H1 (cell line): ENCODE results near the gene SMTN. TPM values are rescaled to one million over a fixed set of nuclear protein-coding genes. Genes with fewer than 3 reads are reported as not detected.
A peak's percentile ranks its signal among the peaks of the same experiment; 100 is the strongest.

Experiments
- CTCF ChIA-PET: fragments of 300-600 bp; sonication (Branson Sonifier 250); formaldehyde crosslinking; loops from one replicate; lab custom pipeline; 2021; ENCODE audit not compliant: partially characterized antibody; lab: Charles Lee
- POLR2A ChIA-PET: fragments of 300-600 bp; sonication (Branson Sonifier 250); formaldehyde crosslinking; loops from one replicate; lab custom pipeline; 2021; ENCODE audit warnings: inconsistent platforms; ENCODE audit not compliant: partially characterized antibody; lab: Charles Lee
- DNase-seq, 2 experiments: peaks; one replicate each; pipeline versions ENCODE4 v3.0.0 to v3.0.0-alpha.2; 2010 to 2022; ENCODE audit warnings: low spot score in 2 of 2, low read depth in 1 of 2, mixed read lengths in 1 of 2
- FAIRE-seq: peaks from 2 replicates; lab custom pipeline; 2011; peaks lifted over from hg19 to GRCh38; lab: Jason Lieb, UNC
- H2AFZ ChIP-seq: 2 replicates; pipeline ENCODE4 v1.8.1; 2012; ENCODE audit warnings: low read length, inconsistent platforms
- H2AK5ac ChIP-seq: 2 replicates; pipeline ENCODE4 v1.6.1; 2013; ENCODE audit warnings: low read depth, low read length
- H2BK120ac ChIP-seq: replicated peaks from 2 replicates; pipeline ENCODE3; 2013; ENCODE audit warnings: low read depth, low read length, inconsistent platforms
- H2BK12ac ChIP-seq: 2 replicates; pipeline ENCODE4 v1.6.1; 2013; ENCODE audit warnings: low read depth, low read length
- H2BK15ac ChIP-seq: 2 replicates; pipeline ENCODE4 v1.6.1; 2013; ENCODE audit warnings: low read length
- H2BK20ac ChIP-seq: 2 replicates; pipeline ENCODE4 v1.6.1; 2013; ENCODE audit warnings: low read length
- H2BK5ac ChIP-seq: 2 replicates; pipeline ENCODE4 v1.6.1; 2013; ENCODE audit warnings: low read depth, low read length
- H3K14ac ChIP-seq: 2 replicates; pipeline ENCODE4 v1.6.1; 2013; ENCODE audit warnings: inconsistent platforms; ENCODE audit not compliant: insufficient read length
- H3K18ac ChIP-seq: 2 replicates; pipeline ENCODE4 v1.6.1; 2013; ENCODE audit warnings: low read length; ENCODE audit errors: extremely low read depth
- H3K23ac ChIP-seq: 2 replicates; pipeline ENCODE4 v1.6.1; 2013; ENCODE audit warnings: inconsistent platforms; ENCODE audit not compliant: insufficient read length
- H3K23me2 ChIP-seq: 2 replicates; pipeline ENCODE4 v1.6.1; 2013; ENCODE audit warnings: low read depth, low read length
- H3K27ac ChIP-seq: 2 replicates; pipeline ENCODE4 v1.6.1; 2011; ENCODE audit warnings: low read depth, low read length, inconsistent platforms
- H3K27me3 ChIP-seq, 4 experiments: replicated peaks in 1 of 4; 1 replicate in 1 of 4; 2 replicates in 3 of 4; pipeline versions ENCODE4 v1.6.1 to v1.8.1; 2011 to 2013; ENCODE audit warnings: low read length in 3 of 4, mild to moderate bottlenecking in 3 of 4, inconsistent platforms in 2 of 4, mixed read lengths in 2 of 4, moderate library complexity in 1 of 4; ENCODE audit not compliant: control insufficient read depth in 3 of 4, insufficient read depth in 3 of 4; ENCODE audit errors: extremely low read depth in 1 of 4
- H3K36me3 ChIP-seq, 4 experiments: 2 replicates each; pipeline versions ENCODE4 v1.6.1 to v1.8.1; 2011 to 2013; ENCODE audit warnings: mild to moderate bottlenecking in 4 of 4, low read length in 3 of 4, moderate library complexity in 2 of 4, control low read depth in 1 of 4, inconsistent platforms in 1 of 4; ENCODE audit not compliant: insufficient read depth in 4 of 4, control insufficient read depth in 2 of 4
- H3K4ac ChIP-seq: replicated peaks from 2 replicates; pipeline ENCODE3; 2013; ENCODE audit warnings: low read length, low read depth, mixed read lengths, inconsistent platforms; ENCODE audit not compliant: insufficient read length
- H3K4me1 ChIP-seq, 4 experiments: replicated peaks in 1 of 4; 1 replicate in 1 of 4; 2 replicates in 3 of 4; pipeline versions ENCODE4 v1.6.1 to v1.8.1; 2011 to 2013; ENCODE audit warnings: low read length in 3 of 4, inconsistent platforms in 2 of 4, mixed read lengths in 1 of 4; ENCODE audit not compliant: insufficient read depth in 4 of 4, control insufficient read depth in 3 of 4
- H3K4me2 ChIP-seq, 2 experiments: 2 replicates each; pipeline versions ENCODE4 v1.6.1 to v1.8.1; 2011 to 2013; ENCODE audit warnings: low read depth in 2 of 2, low read length in 2 of 2, control low read depth in 1 of 2, inconsistent platforms in 1 of 2, mild to moderate bottlenecking in 1 of 2; ENCODE audit not compliant: insufficient read depth in 1 of 2
- H3K4me3 ChIP-seq, 4 experiments: fragments of 200-600, 300-600 bp in 1 of 4; sonication (generic), shearing (Covaris generic), sonication (Bioruptor Twin) in 1 of 4; 2 replicates each; pipeline versions ENCODE4 v1.5.1 to v1.8.1; 2011 to 2016; ENCODE audit warnings: low read length in 4 of 4, low read depth in 3 of 4, control low read depth in 2 of 4, inconsistent platforms in 2 of 4, mild to moderate bottlenecking in 2 of 4, mixed read lengths in 1 of 4, moderate library complexity in 1 of 4; ENCODE audit not compliant: insufficient read depth in 2 of 4; ENCODE audit errors: extremely low read depth in 1 of 4
- H3K56ac ChIP-seq: replicated peaks from 2 replicates; pipeline ENCODE3; 2013; ENCODE audit warnings: low read depth, mild to moderate bottlenecking, mixed read lengths, low read length, inconsistent platforms; ENCODE audit not compliant: insufficient read length
- H3K79me1 ChIP-seq: 2 replicates; pipeline ENCODE4 v1.6.1; 2013; ENCODE audit warnings: low read depth, low read length, control low read depth
- H3K79me2 ChIP-seq, 2 experiments: 2 replicates each; pipeline versions ENCODE4 v1.6.1 to v1.8.1; 2012 to 2013; ENCODE audit warnings: low read length in 2 of 2, mild to moderate bottlenecking in 2 of 2, inconsistent platforms in 1 of 2; ENCODE audit not compliant: insufficient read depth in 2 of 2, control insufficient read depth in 1 of 2
- H3K9ac ChIP-seq, 4 experiments: replicated peaks in 1 of 4; 1 replicate in 1 of 4; 2 replicates in 3 of 4; pipeline versions ENCODE4 v1.6.1 to v1.8.1; 2011 to 2013; ENCODE audit warnings: low read depth in 3 of 4, low read length in 3 of 4, control low read depth in 2 of 4, mild to moderate bottlenecking in 2 of 4, moderate library complexity in 2 of 4, inconsistent platforms in 1 of 4; ENCODE audit errors: extremely low read depth in 1 of 4
- H3K9me3 ChIP-seq, 2 experiments: 2 replicates each; pipeline versions ENCODE4 v1.6.1 to v1.8.1; 2012 to 2013; ENCODE audit warnings: mild to moderate bottlenecking in 2 of 2, moderate library complexity in 2 of 2, control low read depth in 1 of 2, inconsistent platforms in 1 of 2, low read depth in 1 of 2, low read length in 1 of 2, mixed read lengths in 1 of 2; ENCODE audit not compliant: insufficient read depth in 2 of 2
- H4K20me1 ChIP-seq, 2 experiments: replicated peaks in 1 of 2; 2 replicates each; pipeline versions ENCODE3 to v1.8.1; 2011 to 2013; ENCODE audit warnings: inconsistent platforms in 2 of 2, low read length in 2 of 2, mild to moderate bottlenecking in 1 of 2; ENCODE audit not compliant: insufficient read depth in 2 of 2, control insufficient read depth in 1 of 2
- H4K5ac ChIP-seq: 2 replicates; pipeline ENCODE4 v1.6.1; 2013; ENCODE audit warnings: low read length, low read depth, mixed read lengths, inconsistent platforms; ENCODE audit not compliant: insufficient read length
- H4K8ac ChIP-seq: 2 replicates; pipeline ENCODE4 v1.8.0; 2013; ENCODE audit warnings: mild to moderate bottlenecking, moderate library complexity, low read length, inconsistent platforms; ENCODE audit not compliant: insufficient read depth; ENCODE audit errors: extremely low read depth
- H4K91ac ChIP-seq: replicated peaks from 2 replicates; pipeline ENCODE3; 2013; ENCODE audit warnings: low read length, mixed read lengths, inconsistent platforms; ENCODE audit not compliant: insufficient read length
- CREB1 ChIP-seq: IDR thresholded peaks from 2 replicates; pipeline ENCODE4 v1.6.1; 2012; ENCODE audit warnings: inconsistent platforms
- EGR1 ChIP-seq: IDR thresholded peaks from 2 replicates; pipeline ENCODE4 v1.6.1; 2011; ENCODE audit warnings: low read depth, low read length, borderline replicate concordance
- GABPA ChIP-seq: IDR thresholded peaks from 2 replicates; pipeline ENCODE4 v1.6.1; 2011; ENCODE audit warnings: mild to moderate bottlenecking, low read length, moderate library complexity, borderline replicate concordance; ENCODE audit not compliant: insufficient read depth
- JUND ChIP-seq: IDR thresholded peaks from 2 replicates; pipeline ENCODE4 v1.6.1; 2011; ENCODE audit warnings: mild to moderate bottlenecking, improper control_type of control experiment, low read length
- KDM4A ChIP-seq: IDR thresholded peaks from one replicate; pipeline ENCODE4 v1.7.1; 2012; ENCODE audit warnings: low read depth, mild to moderate bottlenecking, moderate library complexity, low read length, inconsistent platforms; ENCODE audit not compliant: severe bottlenecking
- KDM5A ChIP-seq: fragments of 200-600 bp; IDR thresholded peaks from 2 replicates; pipeline ENCODE4 v1.7.1; 2012; ENCODE audit warnings: mild to moderate bottlenecking, low read length, inconsistent platforms, mixed read lengths
- NRF1 ChIP-seq: IDR thresholded peaks from 2 replicates; pipeline ENCODE4 v1.6.1; 2011; ENCODE audit warnings: mild to moderate bottlenecking, low read depth, low read length, improper control_type of control experiment
- POLR2A ChIP-seq, 2 experiments: IDR thresholded peaks; 1 replicate in 1 of 2; 2 replicates in 1 of 2; pipeline ENCODE4 v1.6.1; 2011; ENCODE audit warnings: low read depth in 2 of 2, low read length in 2 of 2, mild to moderate bottlenecking in 2 of 2; ENCODE audit errors: control extremely low read depth in 1 of 2
- SIRT6 ChIP-seq: IDR thresholded peaks from one replicate; pipeline ENCODE4 v1.7.1; 2012; ENCODE audit warnings: low read length, inconsistent platforms
- SP2 ChIP-seq: IDR thresholded peaks from 2 replicates; pipeline ENCODE4 v1.6.1; 2012; ENCODE audit warnings: mild to moderate bottlenecking, low read length, inconsistent platforms
- SRF ChIP-seq: IDR thresholded peaks from 2 replicates; pipeline ENCODE4 v1.6.1; 2011; ENCODE audit warnings: mild to moderate bottlenecking, low read depth, low read length, moderate library complexity
- TAF1 ChIP-seq: IDR thresholded peaks from 2 replicates; pipeline ENCODE4 v1.6.1; 2011; ENCODE audit warnings: mild to moderate bottlenecking, low read depth, low read length
- TAF7 ChIP-seq: optimal IDR thresholded peaks from 2 replicates; pipeline ENCODE3; 2011; ENCODE audit warnings: low read depth, mild to moderate bottlenecking, inconsistent platforms, low read length, moderate library complexity, borderline replicate concordance
- WGBS, 2 experiments: shearing (Covaris generic) in 1 of 2; methylation state at CpG; one replicate each; pipeline versions ENCODE4 v1.1.6 to v1.1.7; 2013 to 2015; ENCODE audit warnings: low lambda C conversion rate in 2 of 2, mixed read lengths in 2 of 2, inconsistent platforms in 1 of 2, low coverage in 1 of 2, missing lambda C conversion rate in 1 of 2; ENCODE audit not compliant: insufficient replicate concordance in 2 of 2, insufficient coverage in 1 of 2, insufficient read length in 1 of 2; ENCODE audit errors: extremely low coverage in 1 of 2, missing lambda C conversion rate in 1 of 2; 5-methylcytosine and 5-hydroxymethylcytosine counted together
- polyA plus RNA-seq, 7 experiments: library from polyadenylated mRNA; depleted of rRNA in 3 of 7; stranded (reverse) in 5 of 7; unstranded in 2 of 7; fragments of >200 nt in 5 of 7; fragments of 200-250 nt in 2 of 7; gene quantifications; 1 replicate in 5 of 7; 2 replicates in 1 of 7; 4 replicates in 1 of 7; pipeline versions ENCODE4 v1.2.1 to v1.2.3, GENCODE V29; 2011 to 2013; ENCODE audit warnings: missing spikeins in 2 of 7, mixed read lengths in 2 of 7
- total RNA-seq: library from RNA; stranded (reverse); fragmentation: NEBNext Ultra II Directional; extraction: Animal tissue kit (Norgen Biotek cat#: 25700); gene quantifications from 2 replicates; pipeline ENCODE4 v1.2.1, GENCODE V29; 2021

Gene SMTN
- total and polyA plus RNA-seq, 2 of the 8 experiments (the other 6 are each of a cell fraction or from before 2014, with no cell fraction given): 12.3 to 20.8 TPM

GRCh38 chr22:31122532-31123291 is 41.6 kb downstream of the SMTN start, which contains the start of gene INPP5J:
TSS of gene INPP5J (plus strand) at chr22:31122966. CDS start at chr22:31123015, 49 bp downstream.
- peak within 1 kb of the TSS; percentile 87 for H2AFZ ChIP-seq
- H3K79me1 ChIP-seq: no peaks in the 10 kb centered on the region
- H3K9me3 ChIP-seq: no peaks in the 10 kb centered on the region
- H3K9ac ChIP-seq: peak within 1 kb of the TSS in 2 of 4 experiments; percentile 13 to 25; a peak in 4 of 7 replicates
- WGBS, 2 experiments: 34% methylated on average over 10 of the region's 10 CpGs; no CpG with 5 or more reads in 1 of the 2 experiments
- H3K4me3 ChIP-seq: peak within 1 kb of the TSS; percentile 17 to 56 (median 36)
- H4K5ac ChIP-seq: peak within 1 kb of the TSS; percentile 8
- H4K20me1 ChIP-seq: no peaks in the 10 kb centered on the region
- peak within 1 kb of the TSS; percentile 69 for H4K91ac ChIP-seq
- peak within 1 kb of the TSS; percentile 52; the same call in 1 of the 2 replicates for H2BK5ac ChIP-seq
- FAIRE-seq (no peak), DNase-seq (no peak)
- peak within 1 kb of the TSS; percentile 98; the same call in 1 of the 2 replicates for H2BK15ac ChIP-seq
- peak within 1 kb of the TSS; percentile 28 for H3K56ac ChIP-seq
- peak within 1 kb of the TSS; percentile 51 to 72 for H3K4me2 ChIP-seq
- H3K27me3 ChIP-seq: no peaks in the 10 kb centered on the region; a peak in 1 of 7 replicates
- H3K4me1 ChIP-seq: peaks cover 0 to 23% (median 7%) of the 10 kb centered on the region in 4 experiments; a peak in 6 of 7 replicates
- H3K14ac ChIP-seq: no peak within 1 kb of the TSS
- no peak within 1 kb of the TSS for H3K23ac ChIP-seq
- POLR2A ChIA-PET: interaction anchor here (0.6 to 1.8 kb wide), 4 partner anchors 13 to 38 kb away, joined by 3 to 9 read pairs (median 5); no protein-coding TSS in a partner anchor
- H3K79me2 ChIP-seq: no peaks in the 10 kb centered on the region
- H2BK120ac ChIP-seq: no peak within 1 kb of the TSS
- H3K23me2 ChIP-seq: no peaks in the 10 kb centered on the region; the same call in 1 of the 2 replicates
- H3K36me3 ChIP-seq: no peaks in the 10 kb centered on the region
- peak within 1 kb of the TSS; percentile 87 for H4K8ac ChIP-seq
- no peak within 1 kb of the TSS for H2BK20ac ChIP-seq
- no peak within 1 kb of the TSS; the same call in 1 of the 2 replicates for H3K18ac ChIP-seq
- CTCF ChIA-PET: interaction anchor here (0.6 to 2.0 kb wide), 9 partner anchors 10 to 140 kb away, joined by 3 to 10 read pairs (median 3); partner anchors contain the start of gene SELENOM
- H3K4ac ChIP-seq: no peak within 1 kb of the TSS
- no peak within 1 kb of the TSS for H3K27ac ChIP-seq
- peak within 1 kb of the TSS; percentile 76; the same call in 1 of the 2 replicates for H2BK12ac ChIP-seq
- H2AK5ac ChIP-seq: peak within 1 kb of the TSS; percentile 75; the same call in 1 of the 2 replicates
- TF ChIP-seq SIRT6 (no peak), KDM4A (no peak), EGR1 (no peak), JUND (peak; percentile 69), POLR2A (IDR thresholded peaks at IDR 0.05; ENCODE audit: control extremely low read depth in 1 of 2, low read depth in 2 of 2, low read length in 2 of 2) (peak in 1 of 2 experiments; percentile 36; a peak in 1 of 3 replicates), SRF (no peak), TAF1 (peak; percentile 41; the same call in 1 of the 2 replicates), CREB1 (peak; percentile 50; the same call in 1 of the 2 replicates), TAF7 (no peak), NRF1 (no peak), KDM5A (no peak), SP2 (no peak), GABPA (no peak)
